Activated B cell treated with CpG ODN at 0.5 μM for 24 hours (primary cell): ENCODE data around the gene SOBP. TPM values are rescaled to one million over a fixed set of nuclear protein-coding genes. Genes with fewer than 3 reads are reported as not detected.

Experiments
- ATAC-seq: fragments of 200-7000 bp; cut with Tn5 transposase; one replicate; pipeline ENCODE4 v1.10.0; 2021; ENCODE audit warnings: low read depth, mild to moderate bottlenecking, moderate library complexity
- CTCF ChIA-PET: fragments of 350-600 bp; sonication (Branson Sonifier 250); formaldehyde crosslinking; loops from one replicate; lab custom pipeline; 2021; ENCODE audit warnings: antibody characterized with exemption; lab: Charles Lee
- POLR2A ChIA-PET: fragments of 350-600 bp; sonication (Branson Sonifier 250); formaldehyde crosslinking; loops from one replicate; lab custom pipeline; 2021; ENCODE audit warnings: antibody characterized with exemption; lab: Charles Lee
- DNase-seq: peaks from one replicate; pipeline ENCODE4 v3.0.0; 2022
- H3K27ac Mint-ChIP-seq: one replicate; pipeline ENCODE4 v1.8.0; 2020; ENCODE audit warnings: mixed read lengths
- H3K27me3 Mint-ChIP-seq: one replicate; pipeline ENCODE4 v1.8.0; 2021; ENCODE audit warnings: mixed read lengths
- H3K36me3 Mint-ChIP-seq: one replicate; pipeline ENCODE4 v1.8.0; 2021; ENCODE audit warnings: low read depth, mixed read lengths
- H3K4me1 Mint-ChIP-seq: one replicate; pipeline ENCODE4 v1.8.0; 2021; ENCODE audit warnings: mixed read lengths
- H3K4me3 Mint-ChIP-seq: one replicate; pipeline ENCODE4 v1.8.0; 2020; ENCODE audit warnings: mild to moderate bottlenecking, mixed read lengths
- H3K9me3 Mint-ChIP-seq: one replicate; pipeline ENCODE4 v1.8.0; 2020; ENCODE audit warnings: mixed read lengths
- intact Hi-C: fragments of 100-400 bp; cut with micrococcal nuclease; formaldehyde crosslinking; loops from one replicate; pipeline ENCODE4 v1.15.1; 2024
- total RNA-seq: library from RNA; stranded (reverse); gene quantifications from 2 replicates; pipeline ENCODE4 v1.2.3, GENCODE V29; 2022
- TF ChIP-seq, protein P1 (sequence below): fragments of 200-600 bp; IDR thresholded peaks from one replicate; pipeline ENCODE4 v1.8.0; 2022; ENCODE audit warnings: antibody characterized with exemption, mild to moderate bottlenecking

Gene SOBP
- total RNA-seq, 1 donor from 2014 or later = 1.1 TPM

DNA sequence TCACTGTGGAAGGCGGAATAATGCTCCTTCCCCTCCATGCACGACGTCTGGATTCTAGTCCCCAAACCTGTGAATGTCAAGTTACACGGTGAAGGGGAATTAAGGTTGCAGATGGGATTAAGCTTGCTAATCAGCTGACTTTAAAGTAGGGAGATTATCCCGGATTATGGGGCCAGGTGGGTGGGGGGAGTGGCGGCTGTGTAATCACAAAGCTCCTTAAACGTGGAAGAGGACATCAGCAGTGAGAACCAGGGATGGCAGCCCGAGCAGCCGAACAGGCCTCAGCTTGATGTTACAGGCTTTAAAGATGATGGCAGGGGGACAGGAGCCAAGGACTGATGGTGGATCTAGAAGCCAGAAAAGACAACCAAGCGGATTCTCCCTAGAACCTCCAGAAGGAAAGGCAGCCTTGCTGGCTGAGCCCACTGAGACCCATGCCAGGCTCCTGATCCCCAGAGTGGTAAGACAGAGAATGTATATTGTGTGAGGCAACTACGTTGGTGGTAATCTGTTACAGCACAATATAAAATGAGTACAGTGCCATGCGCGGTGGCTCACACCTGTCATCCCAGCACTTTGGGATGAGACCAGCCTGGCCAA lies 216.7 kb downstream of the SOBP start:
- peaks cover 2% of the 10 kb centered on the region for H3K4me1 Mint-ChIP-seq
- ATAC-seq = no peak
- DNase-seq = no peak
- H3K27ac Mint-ChIP-seq = no peak overlapping the region
- no peaks in the 10 kb centered on the region for H3K9me3 Mint-ChIP-seq
- ChIA-PET CTCF (interaction anchor here (1.0 to 3.5 kb wide), 2 partner anchors 141 to 389 kb away, joined by 4 to 15 read pairs; no protein-coding TSS in a partner anchor), POLR2A (no interaction called here)
- H3K27me3 Mint-ChIP-seq = no peaks in the 10 kb centered on the region
- H3K4me3 Mint-ChIP-seq = no peak overlapping the region
- intact Hi-C loops = no loop called here
- peaks cover 5% of the 10 kb centered on the region for H3K36me3 Mint-ChIP-seq
- TF ChIP-seq, protein P1, sequence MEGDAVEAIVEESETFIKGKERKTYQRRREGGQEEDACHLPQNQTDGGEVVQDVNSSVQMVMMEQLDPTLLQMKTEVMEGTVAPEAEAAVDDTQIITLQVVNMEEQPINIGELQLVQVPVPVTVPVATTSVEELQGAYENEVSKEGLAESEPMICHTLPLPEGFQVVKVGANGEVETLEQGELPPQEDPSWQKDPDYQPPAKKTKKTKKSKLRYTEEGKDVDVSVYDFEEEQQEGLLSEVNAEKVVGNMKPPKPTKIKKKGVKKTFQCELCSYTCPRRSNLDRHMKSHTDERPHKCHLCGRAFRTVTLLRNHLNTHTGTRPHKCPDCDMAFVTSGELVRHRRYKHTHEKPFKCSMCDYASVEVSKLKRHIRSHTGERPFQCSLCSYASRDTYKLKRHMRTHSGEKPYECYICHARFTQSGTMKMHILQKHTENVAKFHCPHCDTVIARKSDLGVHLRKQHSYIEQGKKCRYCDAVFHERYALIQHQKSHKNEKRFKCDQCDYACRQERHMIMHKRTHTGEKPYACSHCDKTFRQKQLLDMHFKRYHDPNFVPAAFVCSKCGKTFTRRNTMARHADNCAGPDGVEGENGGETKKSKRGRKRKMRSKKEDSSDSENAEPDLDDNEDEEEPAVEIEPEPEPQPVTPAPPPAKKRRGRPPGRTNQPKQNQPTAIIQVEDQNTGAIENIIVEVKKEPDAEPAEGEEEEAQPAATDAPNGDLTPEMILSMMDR = no peak

DNA sequence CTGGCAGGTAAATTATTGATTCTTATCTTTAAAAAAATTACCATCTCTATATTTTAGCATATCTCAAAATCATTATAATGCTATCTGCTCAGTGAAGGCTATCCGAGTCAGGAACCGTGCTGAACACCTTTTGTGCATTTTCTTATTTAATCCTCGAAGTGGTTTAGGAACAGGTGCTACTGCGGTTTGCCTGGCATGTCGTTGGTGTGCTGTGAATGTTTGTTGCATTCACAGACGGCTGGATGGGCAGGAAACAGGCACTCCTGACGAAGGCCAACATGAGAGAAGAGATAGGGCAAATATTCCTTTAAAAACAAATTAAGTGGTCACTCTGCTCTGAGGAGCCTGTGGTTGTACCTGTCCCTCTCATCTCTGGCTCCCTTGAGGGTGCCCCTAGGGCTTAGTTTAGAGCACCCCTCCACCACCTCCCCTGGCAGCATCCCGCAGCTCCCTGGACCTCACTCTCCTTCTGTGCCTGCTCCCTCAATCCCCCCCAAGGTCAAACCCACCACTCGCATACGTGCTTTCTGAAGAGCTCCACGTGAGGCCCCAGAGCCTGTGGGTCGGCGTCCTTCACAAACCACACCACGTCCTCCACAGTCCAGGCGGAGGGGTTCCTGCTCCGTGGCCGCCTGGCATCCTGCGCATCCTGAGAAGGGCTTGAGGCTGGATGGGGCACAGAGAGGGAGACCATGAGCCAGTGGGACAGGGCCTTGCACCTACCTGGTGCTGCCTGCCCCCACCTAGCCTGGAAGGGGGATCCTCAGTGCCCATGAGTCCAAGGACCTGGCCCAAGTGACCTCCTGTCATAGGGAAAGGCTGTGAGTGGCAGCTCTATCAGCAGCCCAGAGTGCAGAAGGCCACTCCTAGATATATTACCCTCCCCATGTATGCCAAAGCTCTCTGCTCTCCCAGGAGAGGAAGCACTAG lies 217.7 kb downstream of the SOBP start:
- TF ChIP-seq, protein P1 = no peak
- Mint-ChIP-seq H3K36me3 (peaks cover 5% of the 10 kb centered on the region), H3K27me3 (no peaks in the 10 kb centered on the region), H3K4me1 (peaks cover 8% of the 10 kb centered on the region), H3K9me3 (no peaks in the 10 kb centered on the region), H3K27ac (no peak overlapping the region), H3K4me3 (no peak overlapping the region)
- no peak for DNase-seq
- POLR2A ChIA-PET = no interaction called here
- CTCF ChIA-PET = interaction anchor here (0.6 kb wide), 1 partner anchor 113 kb away, joined by 3 read pairs; no protein-coding TSS in a partner anchor
- intact Hi-C loops = no loop called here
- ATAC-seq = no peak

DNA sequence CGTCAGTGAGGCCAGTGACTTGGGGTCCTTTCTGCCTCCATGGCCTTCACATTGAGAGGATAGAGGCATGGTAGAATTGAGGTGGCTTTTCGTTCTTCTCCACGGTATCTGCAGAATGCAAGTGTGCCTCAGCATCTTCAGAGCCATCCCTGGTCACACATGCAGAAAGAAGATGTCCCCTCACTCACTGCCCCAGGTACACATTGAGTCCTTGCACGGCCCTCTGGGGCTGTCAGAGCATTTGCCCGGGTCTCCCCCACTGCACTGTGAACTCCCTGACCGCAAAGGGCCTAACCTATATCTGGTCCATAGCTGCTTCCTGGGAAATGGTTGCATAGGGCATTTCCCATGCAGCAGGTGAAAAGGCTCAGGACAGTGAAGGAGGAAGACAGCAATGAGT lies 218.5 kb downstream of the SOBP start:
- no peaks in the 10 kb centered on the region for H3K9me3 Mint-ChIP-seq
- no peak overlapping the region for H3K27ac Mint-ChIP-seq
- ATAC-seq (no peak), DNase-seq (no peak)
- peaks cover 5% of the 10 kb centered on the region for H3K36me3 Mint-ChIP-seq
- ChIA-PET POLR2A (no interaction called here), CTCF (interaction anchor here (0.6 kb wide), 1 partner anchor 112 kb away, joined by 3 read pairs; no protein-coding TSS in a partner anchor)
- intact Hi-C loops = no loop called here
- H3K27me3 Mint-ChIP-seq = no peaks in the 10 kb centered on the region
- peaks cover 17% of the 10 kb centered on the region for H3K4me1 Mint-ChIP-seq
- H3K4me3 Mint-ChIP-seq = no peak overlapping the region
- TF ChIP-seq, protein P1 = no peak

DNA sequence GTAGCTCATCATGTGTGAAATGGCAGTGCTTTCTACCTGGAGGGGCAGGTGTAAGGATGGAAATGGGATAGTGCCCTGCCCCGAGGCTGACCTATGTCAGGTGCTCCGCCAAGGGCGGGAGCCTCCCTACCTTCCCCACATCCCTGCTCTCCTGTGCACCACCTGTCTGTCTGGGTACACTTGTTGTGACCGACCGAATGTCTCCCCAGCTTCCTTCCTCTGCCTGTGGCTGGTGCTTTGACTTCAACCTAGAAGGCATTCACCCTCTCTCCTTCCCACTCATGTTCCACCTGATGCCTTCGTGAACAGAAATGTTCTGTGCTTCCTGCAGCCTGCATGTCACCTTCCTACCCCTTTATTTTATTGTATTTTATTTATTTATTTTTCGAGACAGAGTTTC lies 219.4 kb downstream of the SOBP start:
- H3K36me3 Mint-ChIP-seq = peaks cover 5% of the 10 kb centered on the region
- ATAC-seq (no peak), DNase-seq (no peak)
- ChIA-PET CTCF (no interaction called here), POLR2A (no interaction called here)
- no peaks in the 10 kb centered on the region for H3K9me3 Mint-ChIP-seq
- no peaks in the 10 kb centered on the region for H3K27me3 Mint-ChIP-seq
- intact Hi-C loops = no loop called here
- no peak overlapping the region for H3K4me3 Mint-ChIP-seq
- TF ChIP-seq, protein P1 = no peak
- no peak overlapping the region for H3K27ac Mint-ChIP-seq
- H3K4me1 Mint-ChIP-seq = peaks cover 24% of the 10 kb centered on the region

Other genes starting within 250 kb of the SOBP start
- 14.6 and 19.3 TPM in 2 replicates for gene PDSS2, start 30.6 kb upstream of the SOBP start, total RNA-seq